Measurements from ENCODE around the gene ATG3.

The ATG3 gene

DNA sequence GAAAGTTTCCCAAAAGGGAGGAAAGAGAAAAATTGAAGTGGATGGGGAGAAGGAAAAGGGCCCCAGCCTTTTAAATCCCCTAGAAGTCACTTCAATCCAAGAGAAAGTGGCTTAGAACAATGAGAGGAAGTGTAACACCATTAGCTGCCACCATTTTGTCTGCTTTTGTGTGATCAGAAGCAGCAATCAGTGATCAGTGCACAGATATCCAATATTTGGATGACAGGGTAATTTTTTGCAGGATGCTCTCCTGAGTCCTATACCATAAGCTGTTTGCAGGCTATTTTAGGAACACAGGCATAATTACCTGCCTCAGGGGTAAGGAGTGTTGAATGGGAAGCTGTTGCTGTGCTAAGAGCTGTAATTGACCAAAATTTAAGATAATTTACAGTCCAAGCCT, 31.5 kb upstream of the ATG3 start:
- TF ChIP-seq, protein P1, sequence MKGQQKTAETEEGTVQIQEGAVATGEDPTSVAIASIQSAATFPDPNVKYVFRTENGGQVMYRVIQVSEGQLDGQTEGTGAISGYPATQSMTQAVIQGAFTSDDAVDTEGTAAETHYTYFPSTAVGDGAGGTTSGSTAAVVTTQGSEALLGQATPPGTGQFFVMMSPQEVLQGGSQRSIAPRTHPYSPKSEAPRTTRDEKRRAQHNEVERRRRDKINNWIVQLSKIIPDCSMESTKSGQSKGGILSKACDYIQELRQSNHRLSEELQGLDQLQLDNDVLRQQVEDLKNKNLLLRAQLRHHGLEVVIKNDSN (IDR thresholded peaks at IDR 0.05), result no peak
- TF ChIP-seq FOXM1 (IDR thresholded peaks at IDR 0.05; ENCODE audit: borderline replicate concordance, low read depth), result no peak
- no peak for TF ChIP-seq EGR1 (IDR thresholded peaks at IDR 0.05)
- TF ChIP-seq YY1 (IDR thresholded peaks at IDR 0.05; ENCODE audit: low read depth), result no peak
- no peak for TF ChIP-seq TEAD4 (IDR thresholded peaks at IDR 0.05)
- no peak for TF ChIP-seq RAD21 (IDR thresholded peaks at IDR 0.05; ENCODE audit: low read depth)
- no peak for TF ChIP-seq CEBPB (IDR thresholded peaks at IDR 0.05)
- TF ChIP-seq CREB1 (IDR thresholded peaks at IDR 0.05; ENCODE audit: low read depth), result no peak
- TF ChIP-seq ZBTB7A (IDR thresholded peaks at IDR 0.05; ENCODE audit: low read depth), result no peak
- TF ChIP-seq NFIC (IDR thresholded peaks at IDR 0.05), result no peak
- TF ChIP-seq, protein P2, sequence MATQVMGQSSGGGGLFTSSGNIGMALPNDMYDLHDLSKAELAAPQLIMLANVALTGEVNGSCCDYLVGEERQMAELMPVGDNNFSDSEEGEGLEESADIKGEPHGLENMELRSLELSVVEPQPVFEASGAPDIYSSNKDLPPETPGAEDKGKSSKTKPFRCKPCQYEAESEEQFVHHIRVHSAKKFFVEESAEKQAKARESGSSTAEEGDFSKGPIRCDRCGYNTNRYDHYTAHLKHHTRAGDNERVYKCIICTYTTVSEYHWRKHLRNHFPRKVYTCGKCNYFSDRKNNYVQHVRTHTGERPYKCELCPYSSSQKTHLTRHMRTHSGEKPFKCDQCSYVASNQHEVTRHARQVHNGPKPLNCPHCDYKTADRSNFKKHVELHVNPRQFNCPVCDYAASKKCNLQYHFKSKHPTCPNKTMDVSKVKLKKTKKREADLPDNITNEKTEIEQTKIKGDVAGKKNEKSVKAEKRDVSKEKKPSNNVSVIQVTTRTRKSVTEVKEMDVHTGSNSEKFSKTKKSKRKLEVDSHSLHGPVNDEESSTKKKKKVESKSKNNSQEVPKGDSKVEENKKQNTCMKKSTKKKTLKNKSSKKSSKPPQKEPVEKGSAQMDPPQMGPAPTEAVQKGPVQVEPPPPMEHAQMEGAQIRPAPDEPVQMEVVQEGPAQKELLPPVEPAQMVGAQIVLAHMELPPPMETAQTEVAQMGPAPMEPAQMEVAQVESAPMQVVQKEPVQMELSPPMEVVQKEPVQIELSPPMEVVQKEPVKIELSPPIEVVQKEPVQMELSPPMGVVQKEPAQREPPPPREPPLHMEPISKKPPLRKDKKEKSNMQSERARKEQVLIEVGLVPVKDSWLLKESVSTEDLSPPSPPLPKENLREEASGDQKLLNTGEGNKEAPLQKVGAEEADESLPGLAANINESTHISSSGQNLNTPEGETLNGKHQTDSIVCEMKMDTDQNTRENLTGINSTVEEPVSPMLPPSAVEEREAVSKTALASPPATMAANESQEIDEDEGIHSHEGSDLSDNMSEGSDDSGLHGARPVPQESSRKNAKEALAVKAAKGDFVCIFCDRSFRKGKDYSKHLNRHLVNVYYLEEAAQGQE (IDR thresholded peaks at IDR 0.05; ENCODE audit: low read depth), result no peak
- no peak for TF ChIP-seq TAF1 (IDR thresholded peaks at IDR 0.05; ENCODE audit: low read depth)
- TF ChIP-seq EP300 (IDR thresholded peaks at IDR 0.05; ENCODE audit: borderline replicate concordance), result no peak
- no peak for TF ChIP-seq TCF12 (IDR thresholded peaks at IDR 0.05; ENCODE audit: low read depth)
- TF ChIP-seq, protein P3, sequence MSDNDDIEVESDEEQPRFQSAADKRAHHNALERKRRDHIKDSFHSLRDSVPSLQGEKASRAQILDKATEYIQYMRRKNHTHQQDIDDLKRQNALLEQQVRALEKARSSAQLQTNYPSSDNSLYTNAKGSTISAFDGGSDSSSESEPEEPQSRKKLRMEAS (IDR thresholded peaks at IDR 0.05), result no peak

DNA sequence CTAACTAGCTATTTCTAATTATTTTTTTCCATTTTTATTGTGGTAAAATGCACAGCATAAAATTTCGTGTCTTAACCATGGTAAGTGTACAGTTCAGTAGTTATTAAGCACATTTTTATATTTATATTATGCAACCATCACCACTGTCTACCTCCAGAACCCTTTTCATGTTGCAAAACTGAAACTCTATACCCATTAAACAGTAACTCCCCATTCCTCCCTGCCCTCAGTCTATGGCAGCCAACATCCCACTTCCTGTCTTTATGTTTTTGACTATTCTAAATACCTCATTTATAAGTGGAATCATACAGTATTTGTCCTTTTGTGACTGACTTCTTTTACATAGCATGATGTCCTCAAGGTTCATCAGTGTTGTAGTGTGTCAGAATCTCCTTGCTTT, 25.6 kb upstream of the ATG3 start:
- TF ChIP-seq CEBPB (IDR thresholded peaks at IDR 0.05), result no peak
- TF ChIP-seq NFIC (IDR thresholded peaks at IDR 0.05), result no peak
- no peak for TF ChIP-seq TAF1 (IDR thresholded peaks at IDR 0.05; ENCODE audit: low read depth)
- no peak for TF ChIP-seq EP300 (IDR thresholded peaks at IDR 0.05; ENCODE audit: borderline replicate concordance)
- TF ChIP-seq CREB1 (IDR thresholded peaks at IDR 0.05; ENCODE audit: low read depth), result no peak
- TF ChIP-seq ZBTB7A (IDR thresholded peaks at IDR 0.05; ENCODE audit: low read depth), result no peak
- no peak for TF ChIP-seq TEAD4 (IDR thresholded peaks at IDR 0.05)
- TF ChIP-seq, protein P2 (IDR thresholded peaks at IDR 0.05; ENCODE audit: low read depth), result no peak
- TF ChIP-seq TCF12 (IDR thresholded peaks at IDR 0.05; ENCODE audit: low read depth), result no peak
- TF ChIP-seq YY1 (IDR thresholded peaks at IDR 0.05; ENCODE audit: low read depth), result no peak
- no peak for TF ChIP-seq FOXM1 (IDR thresholded peaks at IDR 0.05; ENCODE audit: borderline replicate concordance, low read depth)

DNA sequence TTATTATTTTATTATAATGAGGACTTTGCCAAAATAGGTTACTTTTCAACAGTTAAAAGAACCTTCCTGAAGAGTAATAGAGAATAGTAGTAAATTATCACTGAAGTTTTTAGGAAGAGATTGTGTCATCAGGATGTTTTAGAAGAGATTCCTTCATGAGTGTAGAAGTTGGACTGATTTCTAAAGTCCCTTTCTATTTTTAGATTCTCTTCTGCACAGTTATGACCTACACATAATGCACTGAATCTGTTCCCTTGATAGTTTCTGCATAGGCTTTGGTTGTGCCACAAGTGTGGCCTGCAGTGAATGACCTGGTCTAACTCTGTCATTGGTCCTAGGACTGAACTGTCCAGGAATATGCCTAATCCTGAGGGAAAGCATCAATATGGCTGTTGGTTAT, 24.0 kb upstream of the ATG3 start:
- no peak for TF ChIP-seq ZBTB7A (IDR thresholded peaks at IDR 0.05; ENCODE audit: low read depth)
- TF ChIP-seq YY1 (IDR thresholded peaks at IDR 0.05; ENCODE audit: low read depth), result no peak
- TF ChIP-seq CREB1 (IDR thresholded peaks at IDR 0.05; ENCODE audit: low read depth), result no peak
- TF ChIP-seq TAF1 (IDR thresholded peaks at IDR 0.05; ENCODE audit: low read depth), result no peak

DNA sequence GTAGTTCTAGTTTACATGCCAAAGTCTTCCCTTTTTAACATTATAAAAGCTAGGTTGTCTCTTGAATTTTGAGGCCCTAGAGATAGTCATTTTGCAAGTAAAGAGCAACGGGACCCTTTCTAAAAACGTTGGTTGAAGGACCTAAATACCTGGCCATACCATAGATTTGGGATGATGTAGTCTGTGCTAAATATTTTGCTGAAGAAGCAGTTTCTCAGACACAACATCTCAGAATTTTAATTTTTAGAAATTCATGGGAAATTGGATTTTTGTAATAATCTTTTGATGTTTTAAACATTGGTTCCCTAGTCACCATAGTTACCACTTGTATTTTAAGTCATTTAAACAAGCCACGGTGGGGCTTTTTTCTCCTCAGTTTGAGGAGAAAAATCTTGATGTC, 21.3 kb upstream of the ATG3 start:
- TF ChIP-seq, protein P1 (IDR thresholded peaks at IDR 0.05), result no peak
- TF ChIP-seq TAF1 (IDR thresholded peaks at IDR 0.05; ENCODE audit: low read depth) (no peak), YY1 (IDR thresholded peaks at IDR 0.05; ENCODE audit: low read depth) (no peak), NFIC (IDR thresholded peaks at IDR 0.05) (no peak), ZBTB7A (IDR thresholded peaks at IDR 0.05; ENCODE audit: low read depth) (no peak)

DNA sequence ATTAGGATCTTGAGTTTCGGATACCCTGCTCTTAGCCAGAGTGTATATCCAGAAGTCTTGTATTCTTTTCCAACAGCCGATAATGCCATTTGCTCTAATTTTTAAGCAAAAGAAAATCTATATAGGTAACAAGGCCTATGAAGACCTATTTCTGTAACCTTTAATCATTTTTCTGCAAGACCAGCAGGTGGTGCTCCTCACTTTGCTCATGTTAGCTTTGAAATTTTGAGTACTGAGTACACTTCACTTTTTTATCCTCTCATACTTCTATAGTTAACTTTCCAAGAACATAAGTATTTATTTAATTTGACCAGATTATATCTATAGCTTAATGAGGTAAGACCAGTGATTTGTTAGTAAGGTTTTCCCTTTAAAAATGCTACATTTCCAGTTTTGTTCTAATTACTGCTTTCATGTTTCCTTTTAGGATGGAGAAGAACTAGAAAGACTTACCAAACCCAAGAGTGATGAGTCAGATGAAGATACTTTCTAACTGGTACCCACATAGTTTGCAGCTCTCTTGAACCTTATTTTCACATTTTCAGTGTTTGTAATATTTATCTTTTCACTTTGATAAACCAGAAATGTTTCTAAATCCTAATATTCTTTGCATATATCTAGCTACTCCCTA, 20.6 kb upstream of the ATG3 start:
- TF ChIP-seq, protein P2 (IDR thresholded peaks at IDR 0.05; ENCODE audit: low read depth), result no peak
- TF ChIP-seq RAD21 (IDR thresholded peaks at IDR 0.05; ENCODE audit: low read depth), result peak; percentile 77
